GM19372 (cell line): ENCODE measurements around the gene CHTF18.
"Not testable (repeated sequence)": the region's sequence is repeated elsewhere in the genome, so short reads cannot be mapped to it uniquely, and the experiment has no call there.

Source experiments
- ATAC-seq: cut with Tn5 transposase; IDR thresholded peaks from one replicate; pipeline ENCODE4 v1.9.1; 2021; ENCODE audit warnings: mild to moderate bottlenecking, low read depth, moderate library complexity; ENCODE audit not compliant: unreplicated experiment

The CHTF18 gene

GRCh38 chr16:774086-775001, 14.1 kb upstream of the CHTF18 start:
- ATAC-seq, result no peak

GRCh38 chr16:775236-775796, 13.1 kb upstream of the CHTF18 start:
- ATAC-seq, result no peak

- not testable (repeated sequence) for ATAC-seq
These were observed 12.1 kb upstream of the CHTF18 start for GRCh38 chr16:776298-776697.

- ATAC-seq, result no peak
These were observed 11.6 kb upstream of the CHTF18 start for GRCh38 chr16:776824-777223.

- no peak for ATAC-seq
These were observed 10.6 kb upstream of the CHTF18 start for GRCh38 chr16:777826-778225.

GRCh38 chr16:778447-778846, 10.0 kb upstream of the CHTF18 start:
- no peak for ATAC-seq

- ATAC-seq, result no peak
These were observed 9.4 kb upstream of the CHTF18 start for GRCh38 chr16:778909-779527.

GRCh38 chr16:779561-779960, 8.9 kb upstream of the CHTF18 start:
- ATAC-seq, result no peak

GRCh38 chr16:780296-780695, 8.1 kb upstream of the CHTF18 start:
- ATAC-seq, result no peak

GRCh38 chr16:781346-782010, 6.9 kb upstream of the CHTF18 start:
- ATAC-seq, result no peak

GRCh38 chr16:782258-782657, 6.2 kb upstream of the CHTF18 start:
- ATAC-seq, result no peak

GRCh38 chr16:782766-783403, 5.5 kb upstream of the CHTF18 start:
- ATAC-seq, result no peak

GRCh38 chr16:783404-784161, 4.8 kb upstream of the CHTF18 start:
- no peak for ATAC-seq

- ATAC-seq, result no peak
These were observed 4.0 kb upstream of the CHTF18 start for GRCh38 chr16:784431-784830.

GRCh38 chr16:785563-786535, 2.6 kb upstream of the CHTF18 start:
- ATAC-seq, result no peak

- ATAC-seq, result no peak
These were observed 976 bp upstream of the CHTF18 start for GRCh38 chr16:787321-787966.

- no peak for ATAC-seq
These were observed 432 bp upstream of the CHTF18 start, which contains the start of gene RPUSD1 for GRCh38 chr16:787978-788398. TSS of gene RPUSD1 (minus strand) at chr16:788381. CDS start at chr16:787737, 644 bp downstream.

GRCh38 chr16:789191-789850, 901 bp downstream of the CHTF18 start:
- no peak for ATAC-seq
